ENCODE measurements around the gene MTHFD2.
A peak's percentile ranks its signal among the peaks of the same experiment; 100 is the strongest.

Gene MTHFD2

DNA sequence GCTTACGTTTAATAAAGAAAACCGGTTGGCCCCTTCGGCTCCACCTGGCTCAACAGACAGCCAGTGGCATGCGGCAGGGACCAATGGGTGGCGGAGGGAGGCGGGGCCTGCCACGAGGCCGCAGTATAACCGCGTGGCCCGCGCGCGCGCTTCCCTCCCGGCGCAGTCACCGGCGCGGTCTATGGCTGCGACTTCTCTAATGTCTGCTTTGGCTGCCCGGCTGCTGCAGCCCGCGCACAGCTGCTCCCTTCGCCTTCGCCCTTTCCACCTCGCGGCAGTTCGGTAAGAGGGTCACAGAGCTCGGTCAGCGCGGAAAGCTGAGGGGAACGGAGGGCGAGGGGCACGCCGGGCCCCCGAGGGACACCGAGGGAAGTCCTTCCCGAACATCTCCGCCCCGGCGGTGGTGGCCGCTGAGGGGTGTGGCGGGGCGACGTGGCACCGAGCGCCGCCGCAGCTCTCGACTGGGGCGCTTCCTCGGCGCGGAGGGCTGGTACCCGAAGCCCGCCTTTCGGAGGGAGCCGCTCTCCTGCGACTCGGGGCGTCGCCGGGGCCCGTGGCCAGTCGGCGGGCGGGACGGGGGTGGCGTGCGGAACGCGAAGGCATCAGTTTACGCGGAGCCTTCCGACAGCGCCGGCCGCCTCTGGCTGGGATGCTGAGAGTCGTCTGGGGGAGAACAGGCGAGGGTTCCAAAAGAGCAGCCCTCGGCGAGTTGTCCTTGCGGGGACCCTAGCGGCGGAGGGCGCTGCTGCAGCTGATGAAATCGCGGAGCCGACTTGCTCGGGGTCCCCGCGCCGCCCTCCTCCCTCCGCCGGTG lies at the start of gene MTHFD2:
Gene MTHFD2 (plus strand): TSS at position 155 of the 814 bp plus-strand sequence. CDS start 27 bp downstream, at position 182.
- Mint-ChIP-seq H3K9me3 (no peaks in the 10 kb centered on the region), H3K4me3 (peak within 1 kb of the TSS; percentile 99), H3K4me1 (ENCODE audit: low read depth) (peaks cover 43% of the 10 kb centered on the region), H3K27me3 (ENCODE audit: low read depth) (no peaks in the 10 kb centered on the region), H3K36me3 (ENCODE audit: low read depth) (peaks cover 19% of the 10 kb centered on the region), H3K27ac (peak within 1 kb of the TSS; percentile 99)

- H3K4me3 Mint-ChIP-seq, result no peak overlapping the region
- no peak overlapping the region for H3K27ac Mint-ChIP-seq
- peaks cover 8% of the 10 kb centered on the region for H3K36me3 Mint-ChIP-seq (ENCODE audit: low read depth)
- H3K9me3 Mint-ChIP-seq, result no peaks in the 10 kb centered on the region
- H3K27me3 Mint-ChIP-seq (ENCODE audit: low read depth), result no peaks in the 10 kb centered on the region
- H3K4me1 Mint-ChIP-seq (ENCODE audit: low read depth), result peaks cover 9% of the 10 kb centered on the region
Observed at GRCh38 chr2:74149247-74149525, 49.2 kb upstream of the MTHFD2 start.

- Mint-ChIP-seq H3K27ac (no peak overlapping the region), H3K4me1 (ENCODE audit: low read depth) (peaks cover 9% of the 10 kb centered on the region), H3K36me3 (ENCODE audit: low read depth) (peaks cover 10% of the 10 kb centered on the region), H3K4me3 (no peak overlapping the region), H3K9me3 (no peaks in the 10 kb centered on the region), H3K27me3 (ENCODE audit: low read depth) (no peaks in the 10 kb centered on the region)
Observed at GRCh38 chr2:74149570-74150319, 48.7 kb upstream of the MTHFD2 start.

GRCh38 chr2:74152954-74153353 lies 45.5 kb upstream of the MTHFD2 start:
- peaks cover 8% of the 10 kb centered on the region for H3K4me1 Mint-ChIP-seq (ENCODE audit: low read depth)
- H3K36me3 Mint-ChIP-seq (ENCODE audit: low read depth), result peaks cover 22% of the 10 kb centered on the region
- H3K27me3 Mint-ChIP-seq (ENCODE audit: low read depth), result no peaks in the 10 kb centered on the region
- no peak overlapping the region for H3K27ac Mint-ChIP-seq
- H3K4me3 Mint-ChIP-seq, result no peak overlapping the region
- H3K9me3 Mint-ChIP-seq, result no peaks in the 10 kb centered on the region

DNA sequence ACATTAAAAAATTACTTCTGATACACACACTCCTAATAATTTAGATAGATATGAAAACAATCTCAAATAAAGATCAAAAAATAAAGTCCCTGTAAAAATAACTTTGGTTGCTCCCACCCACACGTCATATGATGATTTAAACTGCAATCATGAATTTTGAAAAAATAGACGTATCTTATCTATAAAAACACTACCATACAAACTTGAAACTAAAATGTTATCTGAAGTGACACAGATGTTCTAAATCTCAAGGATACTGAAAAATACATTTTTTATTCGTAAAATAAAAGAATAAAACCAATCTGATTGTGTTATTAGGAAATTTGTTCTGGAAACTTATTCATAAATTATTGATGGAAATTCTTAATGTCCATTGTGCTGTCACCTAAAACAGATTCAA lies 42.6 kb upstream of the MTHFD2 start:
- H3K36me3 Mint-ChIP-seq (ENCODE audit: low read depth), result peaks cover 31% of the 10 kb centered on the region

DNA sequence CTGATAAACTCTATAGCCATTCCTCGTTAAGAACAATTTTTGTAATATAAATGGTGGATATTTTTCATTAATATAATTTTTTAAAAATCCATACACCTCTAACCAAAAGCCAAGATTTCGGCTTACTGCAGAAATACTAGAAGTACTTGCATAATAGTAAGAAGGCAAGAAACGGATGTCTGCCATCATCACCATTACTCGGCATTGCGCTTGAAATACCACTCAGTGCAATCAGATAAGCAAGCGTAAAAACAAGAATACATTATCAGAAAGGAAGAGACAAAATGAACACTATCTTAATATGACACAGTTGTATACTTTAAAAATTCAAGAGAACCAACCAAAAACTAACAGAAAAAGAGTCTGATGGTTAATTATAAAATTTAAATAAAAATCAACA lies 35.5 kb upstream of the MTHFD2 start:
- H3K27me3 Mint-ChIP-seq (ENCODE audit: low read depth), result no peaks in the 10 kb centered on the region
- peaks cover 5% of the 10 kb centered on the region for H3K4me1 Mint-ChIP-seq (ENCODE audit: low read depth)
- no peak overlapping the region for H3K4me3 Mint-ChIP-seq
- H3K27ac Mint-ChIP-seq, result no peak overlapping the region
- H3K36me3 Mint-ChIP-seq (ENCODE audit: low read depth), result peaks cover 45% of the 10 kb centered on the region
- peaks cover 9% of the 10 kb centered on the region for H3K9me3 Mint-ChIP-seq

More for the DNA sequence above, 42.6 kb upstream of the MTHFD2 start:
- no peak overlapping the region for H3K27ac Mint-ChIP-seq
- H3K9me3 Mint-ChIP-seq, result no peaks in the 10 kb centered on the region
- H3K4me1 Mint-ChIP-seq (ENCODE audit: low read depth), result peaks cover 8% of the 10 kb centered on the region
- no peak overlapping the region for H3K4me3 Mint-ChIP-seq
- no peaks in the 10 kb centered on the region for H3K27me3 Mint-ChIP-seq (ENCODE audit: low read depth)

- Mint-ChIP-seq H3K4me1 (ENCODE audit: low read depth) (peaks cover 8% of the 10 kb centered on the region), H3K9me3 (peaks cover 9% of the 10 kb centered on the region), H3K27ac (no peak overlapping the region), H3K27me3 (ENCODE audit: low read depth) (no peaks in the 10 kb centered on the region), H3K4me3 (no peak overlapping the region), H3K36me3 (ENCODE audit: low read depth) (peaks cover 43% of the 10 kb centered on the region)
Observed at GRCh38 chr2:74164761-74165160, 33.7 kb upstream of the MTHFD2 start.

DNA sequence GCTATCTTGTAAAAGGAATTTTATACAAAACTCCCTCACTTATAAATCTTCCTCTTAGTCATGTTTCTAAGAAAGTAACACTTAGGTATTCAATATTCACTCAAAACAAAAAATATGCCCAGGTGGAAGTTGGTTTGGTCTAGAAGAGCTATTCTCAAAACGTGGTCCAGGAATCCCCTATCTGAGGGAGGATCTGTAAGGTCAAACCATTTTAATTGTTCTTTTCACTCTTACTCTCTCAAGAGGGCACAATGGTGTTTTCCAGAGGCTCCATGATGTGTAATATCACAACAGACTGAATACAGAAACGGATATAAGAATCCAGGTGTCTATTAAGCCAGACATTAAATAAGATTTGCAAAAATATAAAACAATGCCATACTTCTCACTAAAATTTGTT lies 29.7 kb upstream of the MTHFD2 start:
- no peaks in the 10 kb centered on the region for H3K27me3 Mint-ChIP-seq (ENCODE audit: low read depth)
- peaks cover 8% of the 10 kb centered on the region for H3K9me3 Mint-ChIP-seq
- peaks cover 50% of the 10 kb centered on the region for H3K36me3 Mint-ChIP-seq (ENCODE audit: low read depth)
- no peak overlapping the region for H3K4me3 Mint-ChIP-seq
- peaks cover 19% of the 10 kb centered on the region for H3K4me1 Mint-ChIP-seq (ENCODE audit: low read depth)
- peak overlapping the region; percentile 71 for H3K27ac Mint-ChIP-seq

DNA sequence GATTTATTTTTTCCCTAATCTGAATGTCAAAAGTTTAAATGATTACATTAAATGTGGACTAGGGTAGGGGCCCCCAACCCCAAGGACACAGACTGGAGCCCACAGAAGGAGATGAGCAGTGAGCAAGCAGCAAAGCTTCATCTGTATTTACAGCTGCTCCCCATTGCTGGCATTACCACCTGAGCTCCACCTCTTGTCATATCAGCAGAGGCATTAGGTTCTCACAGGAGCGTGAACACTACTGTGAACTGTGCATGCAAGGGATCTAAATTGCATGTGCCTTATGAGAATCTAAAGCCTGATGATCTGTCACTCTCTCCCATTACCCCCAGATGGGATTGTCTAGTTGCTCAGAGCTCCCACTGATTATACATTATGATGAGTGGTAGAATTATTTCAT lies 23.5 kb upstream of the MTHFD2 start:
- H3K4me1 Mint-ChIP-seq (ENCODE audit: low read depth), result peaks cover 41% of the 10 kb centered on the region
- no peaks in the 10 kb centered on the region for H3K9me3 Mint-ChIP-seq
- H3K27me3 Mint-ChIP-seq (ENCODE audit: low read depth), result no peaks in the 10 kb centered on the region
- H3K27ac Mint-ChIP-seq, result no peak overlapping the region
- peaks cover 38% of the 10 kb centered on the region for H3K36me3 Mint-ChIP-seq (ENCODE audit: low read depth)
- peak overlapping the region; percentile 39 for H3K4me3 Mint-ChIP-seq

DNA sequence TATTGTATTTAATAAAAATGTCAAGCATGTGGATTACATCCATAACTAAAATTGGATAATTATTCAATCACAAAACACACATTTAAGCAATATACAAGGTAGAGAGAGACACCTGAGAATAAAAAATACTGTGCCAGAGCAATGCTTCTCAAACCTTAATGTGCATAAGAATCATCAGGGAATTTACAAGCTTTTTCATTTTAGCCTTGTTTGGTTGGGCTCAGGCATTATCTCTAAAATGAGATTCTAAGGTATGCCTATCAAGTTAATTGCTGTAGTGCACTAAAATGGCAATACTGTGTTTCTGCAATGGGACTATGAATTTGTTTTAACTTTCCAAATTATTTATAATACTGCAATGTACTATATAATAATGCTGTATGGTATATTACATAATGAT lies 20.7 kb upstream of the MTHFD2 start:
- peak overlapping the region; percentile 86 for H3K4me3 Mint-ChIP-seq
- H3K27me3 Mint-ChIP-seq (ENCODE audit: low read depth), result no peaks in the 10 kb centered on the region
- peak overlapping the region; percentile 87 for H3K27ac Mint-ChIP-seq
- no peaks in the 10 kb centered on the region for H3K9me3 Mint-ChIP-seq
- peaks cover 22% of the 10 kb centered on the region for H3K36me3 Mint-ChIP-seq (ENCODE audit: low read depth)
- peaks cover 41% of the 10 kb centered on the region for H3K4me1 Mint-ChIP-seq (ENCODE audit: low read depth)

- Mint-ChIP-seq H3K9me3 (no peaks in the 10 kb centered on the region), H3K27me3 (ENCODE audit: low read depth) (no peaks in the 10 kb centered on the region), H3K36me3 (ENCODE audit: low read depth) (peaks cover 22% of the 10 kb centered on the region), H3K4me1 (ENCODE audit: low read depth) (peaks cover 37% of the 10 kb centered on the region), H3K4me3 (peak within 1 kb of the TSS; percentile 86), H3K27ac (peak within 1 kb of the TSS; percentile 87)
Observed at GRCh38 chr2:74178211-74179062, 20.0 kb upstream of the MTHFD2 start, which contains the start of gene MOB1A. Gene MOB1A (minus strand): TSS chr2:74178879. CDS start chr2:74178674, 205 bp downstream.

GRCh38 chr2:74179063-74179865 lies 19.2 kb upstream of the MTHFD2 start:
- Mint-ChIP-seq H3K36me3 (ENCODE audit: low read depth) (peaks cover 24% of the 10 kb centered on the region), H3K4me1 (ENCODE audit: low read depth) (peaks cover 41% of the 10 kb centered on the region), H3K4me3 (peak overlapping the region; percentile 86), H3K9me3 (no peaks in the 10 kb centered on the region), H3K27me3 (ENCODE audit: low read depth) (no peaks in the 10 kb centered on the region), H3K27ac (peak overlapping the region; percentile 87)

GRCh38 chr2:74181739-74182138 lies 16.7 kb upstream of the MTHFD2 start:
- Mint-ChIP-seq H3K9me3 (peaks cover 4% of the 10 kb centered on the region), H3K36me3 (ENCODE audit: low read depth) (peaks cover 9% of the 10 kb centered on the region), H3K4me1 (ENCODE audit: low read depth) (peaks cover 36% of the 10 kb centered on the region), H3K27me3 (ENCODE audit: low read depth) (no peaks in the 10 kb centered on the region), H3K27ac (peak overlapping the region; percentile 74), H3K4me3 (peak overlapping the region; percentile 48)

DNA sequence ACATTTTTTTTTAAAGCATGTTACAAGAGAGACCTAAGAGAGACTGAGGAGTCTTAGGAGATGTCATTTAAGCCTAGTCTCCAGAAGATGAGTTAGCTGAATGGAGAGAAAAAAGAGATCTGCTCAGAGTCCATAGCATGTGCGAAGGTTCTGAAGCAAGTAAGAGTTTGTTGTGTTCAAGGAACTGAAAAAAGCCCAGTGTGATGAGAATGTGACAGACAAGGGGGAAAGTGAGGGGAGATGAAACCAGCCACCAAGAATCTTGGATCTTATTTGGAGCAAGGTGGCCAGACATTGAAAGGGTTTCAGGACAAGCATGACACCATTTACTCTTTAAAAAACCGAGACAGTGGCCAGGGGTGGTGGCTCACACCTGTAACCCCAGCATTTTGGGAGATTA lies 14.5 kb upstream of the MTHFD2 start:
- Mint-ChIP-seq H3K36me3 (ENCODE audit: low read depth) (peaks cover 3% of the 10 kb centered on the region), H3K4me3 (no peak overlapping the region), H3K9me3 (peaks cover 4% of the 10 kb centered on the region)

More for the DNA sequence above, 14.5 kb upstream of the MTHFD2 start:
- Mint-ChIP-seq H3K27me3 (ENCODE audit: low read depth) (no peaks in the 10 kb centered on the region), H3K27ac (peak overlapping the region; percentile 74), H3K4me1 (ENCODE audit: low read depth) (peaks cover 38% of the 10 kb centered on the region)
